Naive thymus-derived CD8-positive, alpha-beta T cell (primary cell): ENCODE results near the gene MFSD8. TPM values are rescaled to one million over a fixed set of nuclear protein-coding genes. Genes with fewer than 3 reads are reported as not detected.
"Not testable (repeated sequence)": the region's sequence is repeated elsewhere in the genome, so short reads cannot be mapped to it uniquely, and the experiment has no call there.

Experiments used
- ATAC-seq, 2 donors: fragments of 150-1000 bp; cut with Tn5 transposase in 1 of 2; sonication (Bioruptor Pico), chemical (Tn5 transposase) in 1 of 2; 1 replicate in 1 of 2; 2 replicates in 1 of 2; pipeline ENCODE4 v1.10.0; 2021; ENCODE audit warnings: mild to moderate bottlenecking in 2 of 2, moderate library complexity in 2 of 2
- POLR2A ChIA-PET: fragments of 350-600 bp; sonication (Branson Sonifier 250); formaldehyde crosslinking; loops from one replicate; lab custom pipeline; 2021; ENCODE audit warnings: antibody characterized with exemption; lab: Charles Lee
- DNase-seq, 10 donors: peaks; one replicate each; pipeline versions ENCODE4 v3.0.0 to v3.0.0-alpha.2; 2020 to 2022
- H3K27ac Mint-ChIP-seq, 10 donors: one replicate each; pipeline ENCODE4 v1.8.0; 2020 to 2022; ENCODE audit warnings: mild to moderate bottlenecking in 10 of 10, mixed read lengths in 10 of 10, moderate library complexity in 4 of 10, inconsistent platforms in 1 of 10
- H3K27me3 Mint-ChIP-seq, 5 donors: one replicate each; pipeline ENCODE4 v1.8.0; 2021 to 2022; ENCODE audit warnings: mixed read lengths in 5 of 5
- H3K36me3 Mint-ChIP-seq, 3 donors: one replicate each; pipeline ENCODE4 v1.8.0; 2020 to 2022; ENCODE audit warnings: mixed read lengths in 3 of 3, mild to moderate bottlenecking in 2 of 3, inconsistent platforms in 1 of 3
- H3K4me1 Mint-ChIP-seq, 4 donors: one replicate each; pipeline ENCODE4 v1.8.0; 2021 to 2022; ENCODE audit warnings: mixed read lengths in 4 of 4
- H3K4me3 Mint-ChIP-seq, 10 donors: one replicate each; pipeline ENCODE4 v1.8.0; 2020 to 2022; ENCODE audit warnings: mild to moderate bottlenecking in 10 of 10, mixed read lengths in 10 of 10, moderate library complexity in 6 of 10, inconsistent platforms in 1 of 10
- H3K9me3 Mint-ChIP-seq, 9 donors: one replicate each; pipeline ENCODE4 v1.8.0; 2020 to 2022; ENCODE audit warnings: mixed read lengths in 9 of 9, mild to moderate bottlenecking in 3 of 9, inconsistent platforms in 1 of 9, moderate library complexity in 1 of 9
- polyA plus RNA-seq, 3 donors: library from polyadenylated mRNA; unstranded; fragments of 300-500 nt; fragmentation: Illumina TruSeq; gene quantifications; one replicate each; pipeline ENCODE4 v1.2.3, GENCODE V29; 2021
- total RNA-seq, 8 experiments: library from RNA in 2 of 8; stranded (reverse) in 2 of 8; gene quantifications; one replicate each; pipeline ENCODE4 v1.2.3 and lab custom pipeline; 2021 to 2026

MFSD8 gene
- total RNA-seq, result 10 to 100 TPM; 43.0 to 44.3 TPM
- 1 to 10 TPM; 5.8 to 7.8 (median 7.6) TPM for polyA plus RNA-seq
- total RNA-seq (lab: John Stamatoyannopoulos, UW), result 27.0 to 78.3 (median 34.3) reads per million in 6 experiments

GRCh38 chr4:127965062-127965802, at the start of gene MFSD8, which contains the start of gene ABHD18:
MFSD8 (minus strand) TSS chr4:127965173; CDS start chr4:127965133, 40 bp downstream.
ABHD18 (plus strand) TSS chr4:127965406; CDS start chr4:127982956, 17,550 bp downstream.
- ATAC-seq (peak; percentile 85 to 89), DNase-seq (peak; percentile 92 to 100 (median 98))
- Mint-ChIP-seq H3K4me3 (peak within 1 kb of the TSS; percentile 92 to 99 (median 96)), H3K27ac (peak within 1 kb of the TSS; percentile 92 to 99 (median 96)), H3K9me3 (no peaks in the 10 kb centered on the region), H3K27me3 (no peaks in the 10 kb centered on the region), H3K36me3 (peaks cover 0 to 10% (median 0%) of the 10 kb centered on the region in 3 donors), H3K4me1 (peaks cover 15 to 53% (median 42%) of the 10 kb centered on the region in 4 donors)
- POLR2A ChIA-PET, result interaction anchor here (0.5 to 3.0 kb wide), 10 partner anchors 9 to 847 kb away, joined by 3 to 54 read pairs (median 4); partner anchors contain the start of genes JADE1, LARP1B and PLK4

- POLR2A ChIA-PET, result no interaction called here
- Mint-ChIP-seq H3K4me3 (no peak overlapping the region), H3K27ac (no peak overlapping the region), H3K36me3 (peaks cover 5 to 67% (median 17%) of the 10 kb centered on the region in 3 donors), H3K4me1 (peaks cover 0 to 2% (median 0%) of the 10 kb centered on the region in 4 donors), H3K9me3 (no peaks in the 10 kb centered on the region), H3K27me3 (no peaks in the 10 kb centered on the region)
- DNase-seq, result no peak
- ATAC-seq, result no peak
Measured at GRCh38 chr4:128009428-128009827, 44.5 kb upstream of the MFSD8 start.

- Mint-ChIP-seq H3K9me3 (no peaks in the 10 kb centered on the region), H3K36me3 (peaks cover 0 to 62% (median 7%) of the 10 kb centered on the region in 3 donors), H3K27me3 (no peaks in the 10 kb centered on the region), H3K27ac (no peak overlapping the region), H3K4me1 (peaks cover under 1 to 5% (median 2%) of the 10 kb centered on the region in 4 donors), H3K4me3 (no peak overlapping the region)
- DNase-seq (no peak), ATAC-seq (no peak)
- POLR2A ChIA-PET, result no interaction called here
Measured at GRCh38 chr4:128006592-128006991, 41.6 kb upstream of the MFSD8 start.

GRCh38 chr4:127997534-127998388, 32.8 kb upstream of the MFSD8 start:
- no peak for ATAC-seq
- Mint-ChIP-seq H3K27ac (peak overlapping the region in 6 of 10 donors; percentile 32 to 85 (median 68)), H3K4me1 (peaks cover 8 to 41% (median 18%) of the 10 kb centered on the region in 4 donors), H3K9me3 (peaks cover 0 to 24% (median 4%) of the 10 kb centered on the region in 9 donors), H3K36me3 (peaks cover 23 to 71% (median 58%) of the 10 kb centered on the region in 3 donors), H3K4me3 (no peak overlapping the region), H3K27me3 (no peaks in the 10 kb centered on the region)
- POLR2A ChIA-PET, result no interaction called here
- no peak for DNase-seq

GRCh38 chr4:127996521-127996920, 31.5 kb upstream of the MFSD8 start:
- DNase-seq, POLR2A ChIA-PET, ATAC-seq, H3K27me3 Mint-ChIP-seq, H3K4me3 Mint-ChIP-seq: not testable (repeated sequence)
- Mint-ChIP-seq H3K9me3 (peaks cover 0 to 24% (median 4%) of the 10 kb centered on the region in 9 donors), H3K4me1 (peaks cover 9 to 38% (median 20%) of the 10 kb centered on the region in 4 donors), H3K36me3 (peaks cover 23 to 71% (median 59%) of the 10 kb centered on the region in 3 donors), H3K27ac (peak overlapping the region in 1 of 10 donors; percentile 35)

- POLR2A ChIA-PET, result no interaction called here
- Mint-ChIP-seq H3K27ac (no peak overlapping the region), H3K27me3 (no peaks in the 10 kb centered on the region), H3K36me3 (peaks cover 20 to 74% (median 62%) of the 10 kb centered on the region in 3 donors), H3K4me1 (peaks cover 4 to 32% (median 14%) of the 10 kb centered on the region in 4 donors), H3K4me3 (no peak overlapping the region), H3K9me3 (peaks cover 0 to 24% (median 4%) of the 10 kb centered on the region in 9 donors)
- DNase-seq, result no peak
- ATAC-seq, result no peak
Measured at GRCh38 chr4:127995776-127996175, 30.8 kb upstream of the MFSD8 start.

- H3K27ac Mint-ChIP-seq, result peak overlapping the region in 3 of 10 donors; percentile 41 to 72 (median 48)
- peaks cover 0 to 22% (median 8%) of the 10 kb centered on the region in 4 donors for H3K4me1 Mint-ChIP-seq
- peaks cover 14 to 72% (median 48%) of the 10 kb centered on the region in 3 donors for H3K36me3 Mint-ChIP-seq
- POLR2A ChIA-PET, result no interaction called here
- H3K27me3 Mint-ChIP-seq, result no peaks in the 10 kb centered on the region
- ATAC-seq (no peak), DNase-seq (no peak)
- no peak overlapping the region for H3K4me3 Mint-ChIP-seq
- peaks cover 0 to 15% (median 3%) of the 10 kb centered on the region in 9 donors for H3K9me3 Mint-ChIP-seq
Measured at GRCh38 chr4:127993151-127993550, 28.2 kb upstream of the MFSD8 start.

- peak overlapping the region in 1 of 10 donors; percentile 3 for H3K27ac Mint-ChIP-seq
- H3K4me3 Mint-ChIP-seq, result no peak overlapping the region
- no peaks in the 10 kb centered on the region for H3K9me3 Mint-ChIP-seq
- H3K27me3 Mint-ChIP-seq, result no peaks in the 10 kb centered on the region
- POLR2A ChIA-PET, result no interaction called here
- DNase-seq (no peak), ATAC-seq (no peak)
- H3K36me3 Mint-ChIP-seq, result peaks cover 7 to 80% (median 22%) of the 10 kb centered on the region in 3 donors
- peaks cover 0 to 11% (median 6%) of the 10 kb centered on the region in 4 donors for H3K4me1 Mint-ChIP-seq
Measured at GRCh38 chr4:127988638-127989037, 23.7 kb upstream of the MFSD8 start.

- Mint-ChIP-seq H3K27me3 (no peaks in the 10 kb centered on the region), H3K9me3 (no peaks in the 10 kb centered on the region), H3K4me1 (peaks cover 0 to 5% (median 1%) of the 10 kb centered on the region in 4 donors), H3K27ac (no peak overlapping the region), H3K4me3 (no peak overlapping the region), H3K36me3 (peaks cover 5 to 66% (median 7%) of the 10 kb centered on the region in 3 donors)
- ATAC-seq, result no peak
- no peak for DNase-seq
- POLR2A ChIA-PET, result interaction anchor here (0.6 kb wide), 1 partner anchor 125 kb away, joined by 5 read pairs; no protein-coding TSS in a partner anchor
Measured at GRCh38 chr4:127985989-127986388, 21.0 kb upstream of the MFSD8 start.

- peaks cover 0 to 9% (median 4%) of the 10 kb centered on the region in 4 donors for H3K4me1 Mint-ChIP-seq
- H3K27me3 Mint-ChIP-seq, result no peaks in the 10 kb centered on the region
- H3K27ac Mint-ChIP-seq, result peak overlapping the region in 1 of 10 donors; percentile 66
Measured at GRCh38 chr4:127982445-127982844, 17.5 kb upstream of the MFSD8 start.

GRCh38 chr4:127978930-127979329, 14.0 kb upstream of the MFSD8 start:
- H3K27me3 Mint-ChIP-seq, result no peaks in the 10 kb centered on the region
- H3K27ac Mint-ChIP-seq, result no peak overlapping the region
- peaks cover 5 to 13% (median 8%) of the 10 kb centered on the region in 4 donors for H3K4me1 Mint-ChIP-seq
- no peak for ATAC-seq
- peaks cover 0 to 21% (median 9%) of the 10 kb centered on the region in 3 donors for H3K36me3 Mint-ChIP-seq
- H3K9me3 Mint-ChIP-seq, result no peaks in the 10 kb centered on the region
- POLR2A ChIA-PET, result interaction anchor here (1.0 kb wide), 1 partner anchor 10 kb away, joined by 4 read pairs; no protein-coding TSS in a partner anchor
- H3K4me3 Mint-ChIP-seq, result no peak overlapping the region
- DNase-seq, result no peak

More at GRCh38 chr4:127982445-127982844, 17.5 kb upstream of the MFSD8 start:
- H3K36me3 Mint-ChIP-seq, result peaks cover 0 to 38% (median 12%) of the 10 kb centered on the region in 3 donors
- POLR2A ChIA-PET, result no interaction called here
- DNase-seq, result no peak
- no peaks in the 10 kb centered on the region for H3K9me3 Mint-ChIP-seq
- no peak for ATAC-seq
- H3K4me3 Mint-ChIP-seq, result no peak overlapping the region
